ENCODE measurements around the gene RAB27A.
"Not testable (repeated sequence)": the region's sequence is repeated elsewhere in the genome, so short reads cannot be mapped to it uniquely, and the experiment has no call there.

Gene RAB27A

DNA sequence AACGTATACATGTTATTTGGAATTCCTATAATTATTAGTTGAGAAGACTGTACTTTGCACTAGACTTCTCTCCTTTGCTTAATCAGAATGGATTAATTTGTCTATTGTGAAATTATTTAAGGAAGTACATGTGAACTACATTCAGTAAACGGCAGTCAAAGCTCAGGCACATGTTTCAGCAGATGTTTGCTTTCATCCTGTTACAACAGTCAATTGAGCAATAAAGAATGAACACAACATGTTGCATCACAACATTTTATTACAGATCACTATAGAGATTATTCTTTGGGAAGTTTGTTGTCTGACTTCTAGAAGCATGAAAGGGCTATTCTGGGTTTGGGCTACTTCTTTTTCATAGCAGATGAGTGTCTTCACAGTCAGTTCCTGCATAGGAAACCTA lies 39.2 kb downstream of the RAB27A start:
- DNase-seq (ENCODE audit: low spot score): no peak

DNA sequence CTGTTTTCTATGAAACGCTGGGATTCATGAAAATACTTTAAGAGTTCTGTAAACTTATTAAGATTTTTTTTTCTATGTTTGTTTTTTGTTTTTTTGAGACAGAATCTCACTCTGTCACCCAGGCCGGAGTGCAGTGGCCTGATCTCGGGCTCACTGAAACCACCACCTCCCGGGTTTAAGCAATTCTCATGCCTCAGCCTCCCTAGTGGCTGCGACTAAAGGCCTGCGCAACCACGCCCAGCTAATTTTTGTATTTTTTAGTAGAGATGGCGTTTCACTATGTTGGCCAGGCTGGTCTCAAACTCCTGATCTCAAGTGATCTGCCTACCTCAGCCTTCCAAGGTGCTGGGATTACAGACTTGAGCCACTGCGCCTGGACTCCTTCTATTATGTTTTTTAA lies 39.7 kb downstream of the RAB27A start:
- DNase-seq (ENCODE audit: low spot score): not testable (repeated sequence)

- no peak for DNase-seq (ENCODE audit: low spot score)
Measured at GRCh38 chr15:55248895-55249294, 40.7 kb downstream of the RAB27A start.

DNA sequence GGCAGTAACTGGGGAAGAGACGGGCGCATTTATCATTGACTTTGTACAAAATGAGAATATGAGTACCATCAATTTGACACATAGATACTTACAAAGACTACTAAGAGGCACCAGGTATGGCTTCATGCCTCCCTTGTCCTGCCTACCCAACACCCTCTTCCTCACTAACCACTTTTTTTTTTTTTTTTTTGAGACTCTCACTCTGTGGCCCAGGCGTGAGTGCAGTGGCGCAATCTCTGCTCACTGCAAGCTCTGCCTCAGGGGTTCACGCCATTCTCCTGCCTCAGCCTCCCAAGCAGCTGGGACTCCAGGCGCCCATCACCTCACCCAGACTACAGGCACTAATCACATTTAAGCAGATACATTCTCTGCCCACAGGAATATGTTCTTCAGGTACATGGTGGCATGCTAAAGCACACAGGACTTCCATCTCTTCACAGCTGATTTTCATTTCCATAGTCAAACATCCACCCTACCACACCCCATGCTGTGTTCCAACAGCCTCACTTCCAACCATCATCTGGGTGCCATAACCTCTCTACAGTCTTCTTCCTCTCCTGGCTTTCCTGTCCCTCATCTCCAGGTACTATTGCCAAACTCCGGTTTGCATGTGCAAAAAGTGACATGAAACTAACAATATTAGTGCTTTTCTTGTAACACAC lies 41.7 kb downstream of the RAB27A start:
- DNase-seq (ENCODE audit: low spot score): no peak

GRCh38 chr15:55247311-55247710 lies 42.3 kb downstream of the RAB27A start:
- DNase-seq (ENCODE audit: low spot score): no peak

DNA sequence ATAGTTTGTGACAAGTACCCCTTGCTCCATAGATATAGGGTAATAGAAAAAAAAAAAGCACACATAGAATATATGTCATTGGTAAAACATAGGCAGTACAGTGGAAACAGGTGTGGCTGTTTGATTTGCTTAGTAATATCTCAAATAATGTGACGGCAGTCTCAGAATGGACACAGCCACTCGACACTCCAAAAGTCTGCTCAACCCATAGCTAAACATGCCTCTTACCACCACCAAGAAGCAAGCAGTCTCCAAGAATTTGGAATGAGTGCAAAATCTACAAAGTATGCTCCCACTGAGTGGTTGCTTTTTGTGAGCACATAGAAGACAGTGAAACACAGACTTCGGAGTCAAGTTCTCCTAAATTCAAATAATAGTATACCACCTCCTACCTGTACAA lies 43.0 kb downstream of the RAB27A start:
- DNase-seq (ENCODE audit: low spot score): no peak

DNA sequence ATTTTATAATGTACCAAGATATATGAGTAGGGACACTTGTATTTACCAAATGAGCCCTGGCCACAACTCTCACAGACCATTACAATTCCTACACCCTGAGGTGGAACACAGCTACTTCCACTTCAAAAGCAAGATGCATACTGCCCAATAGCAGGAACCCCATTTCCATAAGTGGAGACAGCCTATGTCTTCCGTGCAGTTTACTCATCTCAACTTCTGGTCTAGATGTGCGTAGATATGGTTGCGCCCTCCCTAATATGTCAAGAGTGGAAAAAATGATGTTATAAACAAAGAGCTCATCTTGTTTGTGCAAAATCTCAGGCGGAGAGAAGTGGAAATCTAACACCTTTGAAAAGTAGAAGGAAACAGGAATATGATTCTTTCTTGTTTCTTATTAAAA lies 44.6 kb downstream of the RAB27A start:
- no peak for DNase-seq (ENCODE audit: low spot score)

DNA sequence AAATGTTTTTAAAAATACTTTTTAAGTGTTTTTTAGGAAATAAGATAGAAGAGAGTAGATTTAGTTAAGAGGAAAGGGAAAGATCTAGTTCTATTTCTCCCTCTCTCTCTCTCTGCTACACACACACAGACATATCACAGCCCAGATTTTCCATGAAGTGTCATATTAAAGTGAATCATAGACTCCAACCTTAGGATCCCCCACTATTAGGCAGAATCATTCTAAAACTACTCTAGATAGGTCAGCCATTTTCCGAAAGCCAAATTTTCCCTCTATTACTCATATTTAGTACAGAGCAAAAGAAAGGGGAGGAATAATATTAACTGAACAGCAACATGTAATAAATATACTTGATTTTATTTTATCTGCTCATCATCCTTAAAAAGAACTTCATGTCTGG lies 47.7 kb downstream of the RAB27A start:
- DNase-seq (ENCODE audit: low spot score): no peak

DNA sequence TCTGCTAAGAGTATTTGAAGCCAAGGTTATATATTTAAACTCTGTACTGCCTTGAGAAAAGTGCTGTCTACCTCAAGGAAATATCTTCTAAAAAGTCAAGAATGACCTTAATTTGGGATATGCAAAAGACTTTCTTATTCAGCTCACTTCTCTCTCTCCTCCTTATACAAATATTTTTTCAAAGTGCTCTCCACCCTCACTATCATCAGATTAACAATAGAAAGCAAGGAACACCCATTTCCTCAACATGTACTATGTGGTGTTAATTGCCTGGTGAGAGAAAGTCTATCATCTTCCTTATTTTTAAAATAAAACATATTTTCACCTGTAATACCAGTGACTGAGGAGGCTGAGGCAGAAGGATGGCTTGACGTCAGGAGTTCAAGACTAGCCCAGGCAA lies 48.4 kb downstream of the RAB27A start:
- no peak for DNase-seq (ENCODE audit: low spot score)

DNA sequence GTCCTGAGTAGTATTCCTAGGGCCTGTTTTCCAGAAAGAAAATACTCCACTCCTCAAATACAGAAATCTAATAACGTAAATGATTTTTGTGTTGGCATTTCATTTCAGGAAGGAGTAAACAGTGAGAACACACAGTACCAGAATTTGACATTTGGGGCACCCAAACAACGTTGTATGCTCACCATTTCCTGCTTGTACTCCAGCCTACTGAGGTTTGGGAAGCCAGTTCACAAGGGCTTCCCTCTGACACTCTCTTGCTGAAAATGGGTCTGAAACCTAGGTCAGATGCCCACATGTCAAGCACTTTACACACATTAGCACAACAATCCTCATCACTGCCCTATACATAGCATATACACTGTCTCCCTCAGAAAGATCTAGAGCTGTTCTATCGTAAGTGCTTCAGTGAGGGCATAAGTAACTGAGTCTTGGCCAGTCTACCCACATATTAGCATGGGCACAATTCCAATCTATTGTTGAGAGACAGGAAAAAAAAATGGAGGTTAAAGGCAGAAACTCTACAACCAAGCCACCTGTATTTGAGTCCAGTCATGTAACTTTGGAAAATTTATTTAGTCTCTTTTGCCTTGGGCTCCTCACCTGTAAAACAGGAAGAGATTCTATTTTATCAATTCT lies 49.4 kb downstream of the RAB27A start:
- no peak for DNase-seq (ENCODE audit: low spot score)

DNA sequence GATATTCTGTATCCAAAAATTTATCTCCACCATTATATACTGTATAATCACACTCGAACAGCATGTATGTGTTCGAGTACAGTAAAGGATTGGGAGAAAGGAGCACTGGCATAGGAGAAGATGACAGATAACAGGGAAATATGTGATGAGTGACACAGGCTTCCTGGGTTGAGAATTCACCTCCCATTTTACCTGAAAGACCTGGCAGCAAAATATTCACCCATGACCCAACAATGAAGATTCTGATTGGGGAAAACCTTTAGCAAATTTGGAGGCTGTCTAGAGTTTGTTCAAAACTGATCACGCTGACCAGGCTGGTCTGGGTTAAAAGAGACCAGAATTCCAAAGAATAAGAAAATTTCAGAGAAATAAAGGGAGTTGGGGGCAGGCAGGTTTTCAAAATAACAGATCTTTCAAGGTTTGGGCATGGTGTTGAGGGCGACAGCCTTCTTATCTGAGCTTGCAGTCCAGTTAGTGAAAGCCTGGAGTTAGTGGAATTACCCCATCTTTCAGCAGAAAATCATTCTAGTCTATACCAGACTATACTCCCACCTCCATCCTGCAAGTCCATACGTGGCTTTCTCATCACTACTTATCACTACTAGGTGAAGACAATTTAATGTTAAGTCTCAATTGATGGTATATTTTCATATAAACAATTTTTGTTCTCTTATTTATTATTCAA lies 50.0 kb downstream of the RAB27A start:
- no peak for DNase-seq (ENCODE audit: low spot score)

- no peak for DNase-seq (ENCODE audit: low spot score)
Measured at GRCh38 chr15:55238877-55239276, 50.7 kb downstream of the RAB27A start.

DNA sequence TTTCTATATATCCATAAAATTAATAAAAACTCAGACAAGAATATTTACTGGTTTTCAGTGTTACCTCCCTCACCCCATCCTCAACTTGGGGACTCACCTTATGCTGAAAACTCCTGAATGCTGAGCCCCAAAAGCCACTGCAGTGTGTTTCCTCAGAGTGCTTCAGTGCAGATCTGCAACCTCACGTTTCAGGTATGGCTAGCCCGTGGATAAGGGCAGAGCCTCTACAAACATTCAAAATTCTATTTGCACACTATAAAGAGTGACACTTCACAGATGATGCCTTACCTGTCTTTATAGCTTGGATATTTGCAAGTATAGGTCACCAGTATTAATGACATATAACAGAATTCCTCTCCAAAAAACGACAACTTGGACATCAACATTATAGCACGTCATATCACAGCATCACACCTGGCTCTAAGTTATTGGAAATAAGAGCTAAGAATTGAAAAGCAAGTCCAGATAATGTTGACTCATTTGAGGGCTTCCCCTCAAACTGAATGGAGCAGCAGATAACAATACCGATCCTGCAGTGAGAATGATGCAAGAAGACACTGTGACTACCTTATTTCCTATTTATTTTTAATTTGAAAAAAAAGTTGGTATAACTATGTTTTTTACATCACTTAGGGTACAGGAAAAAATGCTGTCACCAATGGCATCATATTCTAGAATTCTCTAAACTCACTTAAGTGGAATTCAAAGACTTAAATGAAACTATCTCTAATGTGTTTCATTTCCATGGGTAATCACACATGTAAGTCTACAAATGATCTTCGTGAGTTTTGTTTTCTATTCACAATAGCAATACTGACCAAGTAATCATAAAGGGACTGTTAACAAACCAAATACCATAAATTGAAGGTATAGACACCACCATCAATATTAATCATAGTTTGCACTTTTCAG lies 52.1 kb downstream of the RAB27A start:
- no peak for DNase-seq (ENCODE audit: low spot score)

DNA sequence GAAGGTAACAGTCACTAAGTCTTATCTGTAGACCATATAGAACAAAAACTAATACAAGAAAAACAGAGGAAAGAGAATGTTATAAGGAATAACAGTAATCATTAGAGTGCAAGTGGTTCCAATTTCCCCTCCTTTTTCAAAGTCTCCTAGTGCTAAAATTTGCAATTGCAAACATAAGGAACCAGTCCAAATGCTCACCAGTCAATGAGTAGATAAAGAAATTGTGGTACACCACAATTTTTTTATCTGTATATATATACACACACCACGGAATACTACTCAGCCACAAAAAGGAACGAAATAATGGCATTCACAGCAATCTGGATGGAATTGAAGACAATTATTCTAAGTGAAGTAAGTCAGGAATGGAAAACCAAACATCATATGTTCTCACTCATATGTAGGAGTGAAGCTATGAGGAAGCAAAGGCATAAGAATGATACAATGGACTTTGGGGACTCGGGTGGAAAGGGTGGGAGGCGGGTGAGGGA lies 54.0 kb downstream of the RAB27A start:
- DNase-seq (ENCODE audit: low spot score): no peak

GRCh38 chr15:55234800-55235104 lies 54.9 kb downstream of the RAB27A start:
- DNase-seq (ENCODE audit: low spot score): no peak

DNA sequence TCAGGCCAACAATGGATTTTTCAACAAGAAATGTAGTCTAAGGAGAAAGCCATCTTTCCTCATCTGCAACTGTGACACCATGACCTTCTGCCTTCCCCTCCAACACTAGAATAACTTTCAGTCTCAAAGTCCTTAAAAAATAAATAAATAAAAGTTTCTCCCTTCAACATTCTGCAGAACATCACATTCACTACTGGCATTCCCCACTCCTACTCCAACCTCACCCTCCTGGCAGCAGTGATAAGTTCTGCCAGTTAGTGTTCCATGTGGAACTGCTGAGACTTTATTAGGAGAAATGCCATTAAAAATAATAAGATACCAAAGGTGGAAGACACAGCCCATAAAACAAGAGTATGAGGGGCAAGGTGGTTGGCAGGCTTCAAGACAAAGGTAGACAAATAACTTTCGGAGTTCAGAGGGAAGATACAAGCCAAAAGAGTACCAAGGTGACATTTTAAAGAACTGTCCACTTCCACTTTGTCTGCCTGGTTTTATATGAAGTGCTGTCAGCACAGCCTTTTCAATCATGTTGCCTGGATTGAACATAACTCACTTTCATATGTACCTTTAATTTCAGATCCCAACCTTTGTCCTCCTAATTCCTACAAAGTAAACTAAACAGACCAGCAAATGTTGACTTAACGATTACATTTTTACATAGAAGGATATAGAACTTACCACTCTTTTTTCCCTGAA lies 55.4 kb downstream of the RAB27A start:
- DNase-seq (ENCODE audit: low spot score): no peak

GRCh38 chr15:55231455-55231854 lies 58.2 kb downstream of the RAB27A start:
- DNase-seq (ENCODE audit: low spot score): no peak

DNA sequence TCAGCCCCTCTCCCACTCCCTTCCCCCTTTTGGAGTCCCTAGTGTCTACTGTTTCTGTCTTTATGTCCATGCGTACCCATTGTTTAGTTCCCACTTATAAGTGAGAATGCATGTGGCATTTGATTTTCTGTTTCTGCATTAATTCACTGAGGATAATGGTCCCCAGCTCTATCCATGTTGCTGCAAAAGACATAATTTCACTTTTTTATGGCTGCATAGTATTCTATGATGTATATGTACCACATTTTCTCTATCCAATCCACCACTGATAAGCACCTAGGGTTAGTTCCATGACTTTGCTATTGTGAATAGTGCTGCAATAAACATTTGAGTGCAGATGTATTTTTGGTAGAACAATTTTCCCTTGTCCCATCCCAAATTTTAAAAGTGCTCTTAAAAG lies 58.7 kb downstream of the RAB27A start:
- no peak for DNase-seq (ENCODE audit: low spot score)

DNA sequence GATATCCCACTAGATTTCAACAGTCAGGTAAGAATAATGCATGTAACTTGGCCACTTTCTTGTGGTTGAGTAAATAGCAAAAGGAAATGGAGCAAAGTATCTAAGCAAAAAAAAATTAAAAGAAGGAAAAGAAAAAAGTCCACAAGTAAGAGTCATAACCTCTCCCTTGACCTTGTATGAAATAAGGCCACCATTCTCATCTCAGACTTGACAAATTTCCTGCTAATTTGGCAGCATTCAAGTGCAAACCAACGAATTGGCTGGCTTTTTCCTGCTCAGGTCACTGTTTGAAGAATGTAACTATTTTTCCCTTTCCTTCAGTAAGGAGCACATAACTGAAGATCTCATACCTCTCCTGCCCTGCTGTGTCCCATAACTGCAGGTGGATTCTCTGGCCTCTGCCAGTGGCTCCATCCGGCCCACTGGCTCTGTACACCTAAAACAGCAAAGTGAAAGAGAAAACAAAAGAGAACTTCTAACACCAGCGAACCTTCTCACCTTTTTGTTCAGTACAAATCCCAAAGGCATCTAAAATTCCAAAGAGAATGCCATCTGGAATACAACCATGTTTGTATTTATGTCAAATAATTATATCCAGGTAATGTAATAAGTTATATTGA lies 59.5 kb downstream of the RAB27A start:
- no peak for DNase-seq (ENCODE audit: low spot score)

GRCh38 chr15:55226127-55226526 lies 63.5 kb downstream of the RAB27A start:
- DNase-seq (ENCODE audit: low spot score): no peak

GRCh38 chr15:55224892-55225291 lies 64.7 kb downstream of the RAB27A start:
- DNase-seq (ENCODE audit: low spot score): no peak

Data from ecto neural progenitor cell (in vitro differentiated cells).